Middle frontal gyrus (tissue), 1 donor: ENCODE data around the gene MYLK.

Experiments used
- DNase-seq: peaks from one replicate; pipeline ENCODE4 v3.0.0-alpha.2; 2015; ENCODE audit warnings: low spot score; ENCODE audit errors: extremely low spot score

The MYLK gene

DNA sequence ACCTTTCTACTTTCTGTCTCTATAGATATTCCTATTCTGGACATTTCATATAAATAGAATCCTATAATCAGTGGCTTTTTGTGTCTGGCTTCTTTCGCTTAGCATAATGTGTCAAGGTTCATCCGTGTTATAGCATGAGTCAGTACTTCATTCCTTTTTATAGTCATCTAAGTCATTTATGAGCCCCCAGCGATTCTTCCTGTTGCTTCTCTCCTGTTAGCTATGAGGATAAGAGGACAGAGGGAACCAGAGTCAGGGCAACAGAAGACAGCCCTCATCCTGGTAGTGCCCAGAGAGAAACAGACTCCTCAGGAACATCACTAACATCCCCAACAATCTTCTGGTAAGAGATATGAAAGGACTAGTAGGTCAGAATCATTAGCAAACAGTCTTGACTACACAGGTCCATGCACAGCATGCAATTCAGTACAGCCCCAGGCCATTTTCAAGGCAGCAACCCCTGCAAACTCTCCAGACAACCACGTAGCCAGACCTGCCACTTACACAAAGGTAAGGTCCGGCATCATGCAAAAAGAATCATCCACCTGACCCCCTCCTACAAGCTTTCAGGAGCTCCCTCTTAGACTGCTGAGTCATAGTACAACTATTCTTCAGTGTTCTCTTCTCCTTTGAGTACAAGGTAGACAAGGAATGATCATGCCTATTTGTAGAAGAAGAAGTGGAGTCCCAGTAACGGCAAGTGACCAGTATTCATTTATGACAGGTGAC is 91.5 kb downstream of the MYLK start:
- no peak for DNase-seq

DNA sequence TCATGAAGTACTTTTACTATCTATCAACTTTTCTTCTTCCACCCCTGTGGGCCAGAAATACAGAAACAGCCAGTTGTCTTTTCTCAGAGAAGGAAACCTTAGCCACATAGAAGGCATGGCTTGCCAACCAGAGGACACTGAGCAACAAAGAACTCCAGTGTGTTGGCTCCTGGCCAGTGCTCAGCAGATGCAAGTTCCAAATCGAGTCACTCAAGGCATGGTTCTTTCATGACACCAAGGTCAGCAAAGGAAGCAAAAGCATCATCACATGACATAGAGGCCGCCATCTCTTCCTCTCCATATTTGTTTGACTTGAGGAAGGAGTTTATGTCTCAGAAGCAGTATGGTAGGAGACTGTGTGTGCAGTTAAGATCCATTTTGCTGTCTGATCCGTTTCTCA is 92.2 kb downstream of the MYLK start:
- no peak for DNase-seq

DNA sequence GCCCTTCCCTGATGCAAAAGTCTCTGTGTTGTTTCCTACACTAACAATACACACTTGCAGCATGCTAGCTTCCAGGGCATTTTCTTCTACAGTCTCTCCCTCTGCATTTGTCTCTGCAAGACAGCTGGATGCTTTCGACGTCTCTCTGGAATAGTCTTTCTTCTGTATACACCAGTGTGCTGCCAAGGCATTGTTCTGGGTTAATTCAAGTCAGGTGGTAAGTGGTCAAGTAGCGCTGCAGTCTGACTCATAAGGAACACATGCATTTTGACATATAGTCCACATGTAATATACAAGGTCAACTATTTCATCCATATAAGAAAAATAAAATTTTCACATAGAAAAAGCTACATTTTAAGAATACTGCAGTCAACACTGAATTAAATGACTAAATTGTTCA is 92.7 kb downstream of the MYLK start:
- DNase-seq: no peak

DNA sequence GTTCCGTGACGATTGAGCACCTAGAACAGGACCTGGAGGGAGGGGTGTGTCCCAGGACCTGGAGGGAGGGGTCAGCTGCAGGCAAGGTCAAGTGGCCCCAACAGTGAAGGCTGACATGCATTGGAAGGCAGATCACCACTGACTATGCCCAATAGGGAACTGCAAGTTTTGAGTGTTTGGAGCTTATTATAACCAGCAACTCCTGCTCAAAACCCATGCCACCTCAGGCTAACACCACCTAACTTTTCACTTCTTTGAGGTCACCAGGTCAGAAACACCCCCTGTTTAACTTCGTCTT is 93.1 kb downstream of the MYLK start:
- DNase-seq: no peak

DNA sequence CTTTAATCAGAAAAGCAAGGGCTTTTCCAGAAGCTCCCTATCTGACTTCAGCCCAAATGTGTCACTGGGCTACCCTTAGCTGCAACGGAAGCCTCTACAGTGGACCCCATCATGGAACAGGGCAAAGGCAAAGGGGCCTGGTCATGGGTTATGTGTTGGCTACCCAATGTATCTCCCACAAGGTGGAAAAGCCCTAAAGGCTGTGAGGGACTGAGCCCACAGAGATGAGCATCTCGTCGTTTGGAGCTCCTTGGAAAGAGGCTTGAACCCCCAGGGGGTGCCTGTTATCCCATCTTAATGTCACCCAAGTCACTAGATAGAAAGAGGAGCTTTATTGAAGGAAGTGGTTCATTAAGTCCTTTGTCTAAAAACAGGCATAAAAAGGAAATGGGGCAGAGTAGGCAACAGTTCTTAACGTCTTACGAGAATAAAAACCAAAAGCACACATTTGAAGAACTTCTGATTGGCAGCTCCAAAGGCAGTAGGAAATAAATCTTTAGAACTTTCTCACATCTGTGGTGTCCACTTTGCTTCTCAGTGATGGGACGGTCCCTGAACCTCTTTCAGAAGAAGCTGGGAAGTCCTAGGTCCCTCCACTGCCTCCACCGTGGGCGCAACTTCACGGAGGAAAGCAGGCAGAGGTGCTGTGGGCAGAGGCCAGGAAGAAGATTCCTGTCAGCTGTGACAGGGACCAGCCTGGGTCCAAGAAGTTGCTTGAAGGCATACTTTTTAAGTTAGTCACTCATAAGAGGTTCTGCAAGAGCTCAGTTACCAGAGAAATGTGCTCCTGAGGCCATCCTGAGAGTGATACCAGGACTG is 93.7 kb downstream of the MYLK start:
- no peak for DNase-seq

DNA sequence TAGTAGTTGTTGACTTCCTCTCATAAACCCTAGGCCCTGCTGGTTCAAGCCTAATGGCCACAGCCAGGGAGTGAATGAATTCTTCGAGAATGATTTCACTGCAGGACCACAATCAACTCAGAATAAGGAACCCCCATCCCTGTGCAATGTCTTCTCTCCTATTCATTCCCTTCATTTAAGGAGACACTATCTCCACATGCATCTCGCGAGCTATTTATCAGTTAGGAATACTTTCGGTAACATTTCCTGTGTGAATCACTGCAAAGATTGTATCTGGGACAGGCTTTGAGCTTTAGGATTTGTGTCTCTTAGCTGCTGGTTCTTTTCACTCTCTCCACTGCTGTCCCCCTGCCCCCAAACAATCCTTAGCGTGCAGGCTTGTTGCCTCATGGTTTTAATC is 94.4 kb downstream of the MYLK start:
- DNase-seq: no peak

GRCh38 chr3:123789160-123789559 is 95.0 kb downstream of the MYLK start:
- DNase-seq: no peak

DNA sequence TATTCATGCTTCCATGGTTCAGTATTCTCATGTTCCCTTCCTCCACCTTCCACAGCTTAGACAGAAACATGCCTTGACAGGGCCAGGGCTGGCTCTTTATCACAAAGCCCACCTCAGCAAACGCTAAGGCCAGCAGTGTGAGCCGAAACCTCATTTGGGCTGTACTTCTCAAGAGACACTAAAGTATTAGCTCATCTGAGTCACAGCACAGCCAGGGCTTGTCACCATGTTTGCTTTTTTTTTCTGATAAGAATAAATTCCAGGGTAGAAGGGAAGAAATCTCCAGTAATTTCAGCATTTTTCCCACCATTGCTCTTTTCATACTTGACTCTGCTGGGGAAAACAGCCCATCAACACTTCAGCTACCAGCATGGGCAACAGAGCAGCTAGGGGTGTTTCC is 95.4 kb downstream of the MYLK start:
- no peak for DNase-seq

DNA sequence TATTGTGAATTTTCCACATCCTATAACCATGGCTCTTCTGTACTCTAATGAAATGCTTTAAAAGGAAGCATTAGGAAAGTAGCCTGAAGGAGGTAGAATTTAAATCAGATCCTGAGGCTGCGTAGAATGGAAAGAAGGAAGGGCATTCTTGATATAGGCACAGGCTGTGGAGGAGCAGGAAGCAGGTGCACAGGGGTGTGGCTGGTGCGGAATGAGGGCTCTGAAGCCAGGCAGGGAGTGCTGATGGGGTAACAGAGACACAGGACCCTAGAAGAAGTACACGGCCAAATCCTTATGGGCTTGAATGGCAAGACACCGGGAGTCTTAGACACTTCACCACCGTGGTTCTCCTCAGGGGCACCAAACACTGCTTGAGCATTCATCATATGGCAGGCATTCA is 97.0 kb downstream of the MYLK start:
- no peak for DNase-seq

DNA sequence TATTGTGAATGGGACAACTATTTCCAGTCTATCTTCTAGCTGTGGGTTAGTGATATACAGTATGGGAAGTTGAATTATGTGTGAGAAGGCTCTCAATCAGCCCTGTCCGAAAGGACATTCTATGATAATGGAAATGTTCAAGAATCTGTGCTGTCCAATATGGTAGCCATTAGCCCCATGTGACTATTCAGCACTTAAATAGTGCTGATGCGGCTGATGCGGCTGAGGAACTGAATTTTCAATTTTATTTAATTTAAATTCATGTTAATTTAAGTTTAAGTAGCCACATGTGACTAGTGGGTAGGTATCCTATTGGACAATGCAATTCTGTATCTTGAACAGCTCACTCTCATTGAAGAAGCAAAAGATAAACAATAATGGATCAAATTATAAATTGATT is 98.5 kb downstream of the MYLK start:
- DNase-seq: no peak

- no peak for DNase-seq
Measured at GRCh38 chr3:123783811-123784210, 100.3 kb downstream of the MYLK start.

DNA sequence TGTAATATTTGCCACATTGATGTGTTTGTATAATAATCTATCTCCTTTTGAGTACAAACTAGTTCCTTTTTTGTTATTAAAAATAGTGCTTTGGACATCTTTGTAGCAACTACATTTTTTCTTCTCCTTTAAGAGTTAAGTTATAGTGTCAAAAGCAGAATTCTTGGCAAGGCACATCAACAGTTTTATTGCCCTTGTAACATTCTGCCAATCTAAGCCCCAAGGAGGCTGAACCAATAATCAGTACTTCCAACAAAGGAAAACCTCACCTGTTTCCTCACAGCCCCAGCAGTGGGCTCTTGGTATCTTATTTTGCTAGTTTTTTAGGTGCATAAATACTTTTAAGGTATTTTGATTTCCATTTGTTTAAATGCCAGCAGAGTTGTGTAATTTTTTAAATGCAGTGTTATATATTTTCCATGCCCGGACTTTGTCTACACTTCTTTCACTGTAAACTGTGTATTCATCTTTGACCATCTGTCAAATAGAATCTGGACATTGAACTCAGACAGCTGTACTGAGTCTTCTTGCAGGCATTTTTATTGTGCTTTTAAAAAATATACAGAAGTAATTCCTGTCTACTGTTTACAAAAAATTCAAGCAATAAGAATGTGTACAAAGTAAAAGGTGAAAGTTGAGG is 101.0 kb downstream of the MYLK start:
- DNase-seq: no peak

GRCh38 chr3:123782488-123782887 is 101.6 kb downstream of the MYLK start:
- no peak for DNase-seq

GRCh38 chr3:123781571-123782275 is 102.4 kb downstream of the MYLK start:
- DNase-seq: no peak

DNA sequence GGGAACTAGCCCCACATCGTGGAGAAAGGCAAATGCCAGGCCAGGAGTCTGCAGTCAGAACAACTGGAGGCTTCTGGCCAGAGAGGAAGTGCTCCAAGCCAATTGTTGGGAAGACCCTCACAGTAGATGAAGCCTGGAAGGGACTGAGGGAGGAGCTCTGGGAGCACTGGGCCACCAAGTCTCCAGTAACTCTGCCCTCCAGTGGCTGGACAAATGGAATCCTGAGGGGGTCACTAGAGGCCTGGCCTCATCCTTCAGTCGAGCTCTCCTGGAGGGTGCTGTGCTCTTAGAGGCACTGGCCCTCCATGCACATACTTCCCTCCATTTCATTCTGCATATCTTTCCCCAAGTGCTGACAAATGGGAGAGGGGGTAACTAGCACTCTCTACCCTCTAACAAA is 103.0 kb downstream of the MYLK start:
- no peak for DNase-seq

- DNase-seq: no peak
Measured at GRCh38 chr3:123780656-123781055, 103.5 kb downstream of the MYLK start.

GRCh38 chr3:123779655-123780231 is 104.4 kb downstream of the MYLK start:
- DNase-seq: no peak

GRCh38 chr3:123778991-123779622 is 105.0 kb downstream of the MYLK start:
- DNase-seq: no peak

GRCh38 chr3:123778525-123778924 is 105.6 kb downstream of the MYLK start:
- no peak for DNase-seq

GRCh38 chr3:123776071-123776782 is 107.9 kb downstream of the MYLK start:
- no peak for DNase-seq

DNA sequence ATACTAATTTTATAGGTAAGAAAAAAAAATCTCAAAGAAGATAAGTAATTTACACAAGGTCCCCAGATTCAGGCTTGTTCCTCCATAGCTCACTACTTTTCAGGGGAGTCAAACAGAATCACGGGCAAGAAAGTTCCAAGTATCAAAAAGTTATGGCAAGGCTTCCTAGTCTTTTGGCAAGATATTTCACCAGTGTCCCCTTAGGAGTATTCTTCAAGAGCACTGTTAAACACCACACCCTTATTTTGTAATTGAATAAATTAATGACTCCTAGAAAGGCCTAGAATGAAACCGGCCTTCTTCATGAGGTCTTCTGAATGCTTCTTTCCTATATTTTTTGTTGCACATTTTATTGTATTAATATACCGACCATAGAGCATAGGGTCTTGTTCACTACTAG is 109.7 kb downstream of the MYLK start:
- DNase-seq: no peak
